Ecto neural progenitor cell (in vitro differentiated cells): ENCODE data around the gene FOXR1.
A peak's percentile ranks its signal among the peaks of the same experiment; 100 is the strongest.
"Not testable (repeated sequence)": the region's sequence is repeated elsewhere in the genome, so short reads cannot be mapped to it uniquely, and the experiment has no call there.

ENCODE experiments used
- DNase-seq: peaks from one replicate; pipeline ENCODE4 v3.0.0-alpha.2; 2018; ENCODE audit warnings: low spot score

FOXR1 gene

DNA sequence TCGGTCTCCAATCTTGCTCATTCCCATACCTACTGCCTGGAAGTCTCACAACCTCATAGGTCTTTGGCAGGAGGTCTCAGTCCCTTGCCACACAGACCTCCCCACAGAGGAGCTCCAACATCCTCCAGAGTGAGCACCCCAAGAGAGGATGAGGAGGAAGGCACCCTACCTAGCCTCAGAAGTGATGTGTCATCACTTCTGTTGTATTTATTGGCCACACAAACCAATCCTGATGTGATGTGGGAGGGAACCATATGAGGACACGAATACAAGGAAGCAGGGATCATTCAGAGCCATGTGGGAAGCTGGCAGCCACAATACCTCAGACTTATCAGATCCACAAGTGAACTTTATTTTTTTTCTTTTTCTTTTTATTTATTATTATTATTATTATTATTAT, 24.5 kb upstream of the FOXR1 start:
- no peak for DNase-seq

DNA sequence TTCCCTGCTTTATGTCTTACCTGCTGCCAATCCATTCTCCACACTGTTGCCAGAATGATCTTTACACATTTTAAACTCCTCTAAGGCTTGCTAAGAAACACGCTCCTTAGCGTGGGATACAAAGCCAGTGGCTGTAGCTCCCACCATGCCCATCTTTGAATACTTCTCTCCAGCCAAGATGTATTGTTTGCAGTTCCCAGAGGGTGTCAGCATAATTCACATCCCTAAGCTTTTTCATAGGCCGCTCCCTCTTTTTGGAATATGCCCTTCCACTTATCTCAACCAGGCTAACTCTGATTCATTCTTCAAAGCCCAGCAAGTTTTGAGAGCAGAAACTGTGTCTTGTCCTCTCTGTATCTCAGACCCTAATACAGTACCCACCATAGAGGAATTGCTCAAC, 23.6 kb upstream of the FOXR1 start:
- no peak for DNase-seq

DNA sequence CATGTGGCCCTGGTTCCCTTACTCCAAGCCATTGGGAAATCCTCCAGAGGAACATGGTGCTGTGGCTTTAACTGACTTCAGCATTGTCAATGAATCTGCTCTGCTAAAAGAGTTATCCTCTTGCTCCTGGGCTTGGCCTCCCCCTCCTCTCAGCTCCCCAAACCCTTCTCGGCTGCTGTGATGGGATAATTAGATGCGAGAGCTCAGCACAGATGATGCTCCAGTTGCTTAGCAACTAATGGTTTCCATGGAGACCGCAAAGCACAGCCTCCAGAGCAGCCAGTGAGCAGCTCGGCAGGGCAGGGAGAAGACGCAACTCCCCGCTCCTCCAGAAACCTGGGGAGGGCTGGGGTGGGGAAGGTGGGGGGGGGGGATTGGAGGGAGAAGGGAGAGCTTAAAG, 18.3 kb upstream of the FOXR1 start:
- peak; percentile 83 for DNase-seq

DNA sequence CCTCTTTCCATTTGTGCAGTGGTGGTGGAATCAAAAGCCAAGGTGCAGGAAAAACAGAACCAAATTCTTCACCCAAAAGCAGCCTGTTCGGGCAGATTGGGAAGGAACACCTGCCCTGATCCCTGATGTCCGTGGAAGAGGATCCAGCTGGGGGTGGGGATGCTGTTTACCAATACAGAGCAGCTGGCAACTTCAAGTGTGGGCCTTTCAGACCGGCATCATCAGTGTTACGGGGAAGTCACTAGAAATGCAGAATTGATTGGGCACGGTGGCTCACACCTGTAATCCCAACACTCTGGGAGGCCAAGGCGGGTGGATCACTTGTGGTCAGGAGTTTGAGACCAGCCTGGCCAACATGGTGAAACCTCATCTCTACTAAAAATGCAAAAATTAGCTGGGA, 17.6 kb upstream of the FOXR1 start:
- not testable (repeated sequence) for DNase-seq

DNA sequence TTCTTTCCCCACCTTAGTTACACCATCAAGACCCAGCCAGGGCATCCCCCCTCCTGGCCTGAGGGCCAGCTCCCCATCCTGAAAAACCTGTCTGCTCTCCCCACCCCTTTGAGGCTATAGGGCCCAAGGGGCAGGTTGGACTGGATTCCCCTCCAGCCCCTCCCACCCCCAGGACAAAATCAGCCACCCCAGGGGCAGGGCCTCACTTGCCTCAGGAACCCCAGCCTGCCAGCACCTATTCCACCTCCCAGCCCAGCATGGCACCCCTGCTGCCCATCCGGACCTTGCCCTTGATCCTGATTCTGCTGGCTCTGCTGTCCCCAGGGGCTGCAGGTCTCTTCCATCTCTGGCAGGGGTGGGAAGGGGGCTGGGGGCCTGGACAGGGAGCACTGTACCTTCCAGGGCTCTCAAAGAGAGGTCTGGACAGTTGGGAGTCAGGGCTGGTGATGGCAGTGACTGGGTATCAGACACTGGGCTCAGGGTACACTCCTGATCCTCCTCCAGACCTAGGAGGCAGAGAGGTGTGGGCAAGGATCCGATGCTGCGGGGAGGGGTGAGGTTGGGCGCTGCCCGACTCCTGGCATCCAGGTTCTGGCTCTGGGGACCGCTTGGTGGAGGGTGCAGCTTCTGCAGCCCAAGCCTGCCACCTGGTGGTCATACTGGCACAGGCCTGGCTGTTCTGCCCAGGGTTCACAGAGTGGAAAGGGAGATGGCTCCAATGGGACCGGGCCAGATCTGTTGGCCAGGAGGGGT, 15.3 kb upstream of the FOXR1 start, which contains the start of gene UPK2:
TSS of gene UPK2 (plus strand) at position 205 of the 753 bp plus-strand sequence. CDS start at position 258, 53 bp downstream.
- peak; percentile 91 for DNase-seq

DNA sequence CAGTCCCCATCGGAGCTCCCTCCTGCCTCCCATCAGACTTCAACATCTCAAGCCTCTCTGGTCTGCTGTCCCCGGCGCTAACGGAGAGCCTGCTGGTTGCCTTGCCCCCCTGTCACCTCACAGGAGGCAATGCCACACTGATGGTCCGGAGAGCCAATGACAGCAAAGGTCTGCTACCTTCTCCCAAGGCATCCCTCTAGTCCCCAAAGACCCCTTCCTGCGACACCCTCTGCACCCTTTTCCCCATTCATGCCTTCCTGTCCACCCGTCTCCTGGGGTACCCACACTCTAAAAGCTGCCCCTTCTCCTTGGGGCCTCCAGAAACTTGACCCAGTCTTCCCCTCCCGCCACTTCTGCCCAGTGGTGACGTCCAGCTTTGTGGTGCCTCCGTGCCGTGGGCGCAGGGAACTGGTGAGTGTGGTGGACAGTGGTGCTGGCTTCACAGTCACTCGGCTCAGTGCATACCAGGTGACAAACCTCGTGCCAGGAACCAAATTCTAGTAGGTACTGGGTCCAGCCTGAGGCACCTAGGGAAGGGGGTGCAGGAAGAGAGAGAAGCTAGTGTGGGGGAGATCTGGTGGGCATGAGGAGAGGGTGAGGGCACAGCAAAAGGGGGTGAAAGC, 14.6 kb upstream of the FOXR1 start:
- DNase-seq, result no peak

DNA sequence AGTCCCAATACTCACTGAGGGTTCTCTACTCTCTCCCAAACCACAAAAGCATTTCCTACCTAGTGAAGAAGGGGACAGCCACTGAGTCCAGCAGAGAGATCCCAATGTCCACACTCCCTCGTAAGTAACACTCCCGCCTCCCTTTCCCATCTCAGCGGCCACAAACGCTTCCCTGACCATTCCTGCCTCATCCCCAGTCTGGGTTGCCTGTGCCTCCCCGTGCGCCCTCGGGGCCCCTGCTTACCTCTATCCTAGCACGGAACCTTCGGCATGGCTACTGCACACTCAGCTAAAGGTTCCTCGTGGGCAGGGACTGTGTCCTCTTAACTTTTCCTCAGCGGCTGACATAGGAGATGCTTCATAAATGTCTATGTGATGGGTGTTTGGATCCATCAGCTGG, 14.0 kb upstream of the FOXR1 start:
- no peak for DNase-seq

DNA sequence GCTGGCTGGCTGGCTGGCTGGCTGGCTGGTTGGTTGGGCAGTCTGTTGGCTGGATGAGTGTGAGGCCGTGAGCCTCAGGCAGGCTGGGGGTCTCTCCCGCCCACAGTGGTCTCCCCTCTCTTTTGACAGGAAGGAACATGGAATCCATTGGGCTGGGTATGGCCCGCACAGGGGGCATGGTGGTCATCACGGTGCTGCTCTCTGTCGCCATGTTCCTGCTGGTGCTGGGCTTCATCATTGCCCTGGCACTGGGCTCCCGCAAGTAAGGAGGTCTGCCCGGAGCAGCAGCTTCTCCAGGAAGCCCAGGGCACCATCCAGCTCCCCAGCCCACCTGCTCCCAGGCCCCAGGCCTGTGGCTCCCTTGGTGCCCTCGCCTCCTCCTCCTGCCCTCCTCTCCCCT, 13.6 kb upstream of the FOXR1 start:
- DNase-seq, result no peak

DNA sequence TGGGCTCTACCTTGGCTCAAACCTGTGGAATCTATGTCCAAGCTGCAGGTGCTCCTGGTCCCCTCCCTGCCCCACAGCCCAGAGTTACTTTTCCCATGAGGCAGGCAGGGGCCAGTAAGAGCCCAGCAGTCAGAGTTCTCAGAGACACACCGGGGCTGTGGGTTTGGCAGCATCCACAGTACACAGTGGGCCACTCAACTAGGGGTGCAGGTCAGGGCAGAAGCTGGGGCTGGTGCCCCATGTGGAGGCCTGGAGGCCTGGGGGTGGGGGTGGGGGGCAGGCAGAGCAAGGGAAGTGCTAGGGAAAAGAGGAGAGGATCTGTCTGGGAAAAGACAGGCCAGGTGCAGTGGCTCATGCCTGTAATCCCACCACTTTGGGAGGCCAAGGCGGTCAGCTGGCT, 13.0 kb upstream of the FOXR1 start:
- DNase-seq, result no peak

DNA sequence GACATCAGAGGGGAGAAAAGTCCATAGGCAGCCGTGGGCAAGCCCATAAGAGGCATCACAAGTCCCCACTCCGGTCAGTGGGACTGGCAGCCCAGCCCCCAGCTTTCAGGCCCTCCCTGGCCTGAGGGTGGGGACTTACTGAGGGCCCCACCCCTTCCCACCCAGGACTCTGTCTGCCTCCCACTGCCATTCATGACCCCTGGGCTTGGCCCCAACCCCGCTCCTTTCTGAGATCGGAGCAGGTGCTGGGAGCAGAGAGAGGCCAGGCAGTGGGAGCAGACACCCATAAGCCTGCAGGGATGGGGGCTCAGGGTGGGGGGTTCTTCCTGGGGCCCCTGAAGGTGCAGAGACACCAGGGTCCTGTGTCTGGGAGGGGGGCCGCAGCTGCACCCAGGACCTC, 10.4 kb upstream of the FOXR1 start:
- no peak for DNase-seq

DNA sequence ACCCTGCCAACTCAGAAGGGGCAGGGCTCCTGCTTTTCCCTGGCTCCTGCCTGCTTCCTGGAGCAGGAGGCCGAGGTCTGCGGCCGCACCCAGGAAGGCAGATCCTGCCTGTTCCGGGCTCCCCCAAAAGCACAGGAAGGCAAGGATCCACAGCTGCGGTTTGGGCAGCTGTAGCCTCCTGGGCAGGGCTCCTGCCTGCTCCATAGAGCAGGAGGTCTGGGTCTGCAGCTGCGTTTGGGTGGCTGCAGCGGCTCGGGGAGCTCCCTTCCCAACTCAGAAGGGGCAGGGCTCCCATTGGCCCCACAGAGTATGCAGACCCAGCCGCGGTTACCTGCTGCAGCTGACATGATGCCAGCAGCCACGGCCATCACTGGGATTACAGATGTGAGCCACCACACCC, 10.0 kb upstream of the FOXR1 start:
- no peak for DNase-seq

DNA sequence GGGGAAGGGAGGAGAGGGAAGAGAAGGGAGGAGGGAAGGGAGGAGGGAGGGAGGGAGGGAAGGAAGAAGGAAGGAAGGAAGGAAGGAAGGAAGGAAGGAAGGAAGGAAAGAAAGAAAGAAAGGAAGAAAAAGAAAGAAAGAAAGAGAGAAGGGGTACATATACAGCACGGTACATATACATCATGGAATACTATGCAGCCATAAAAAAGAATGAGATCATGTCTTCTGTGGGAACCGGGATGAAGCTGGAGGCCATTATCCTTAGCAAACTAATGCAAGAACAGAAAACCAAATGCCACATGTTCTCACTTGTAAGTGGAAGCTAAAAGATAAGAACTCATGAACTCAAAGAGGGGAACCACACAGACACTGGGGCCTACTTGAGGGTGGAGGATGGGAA, 2.1 kb upstream of the FOXR1 start:
- DNase-seq, result not testable (repeated sequence)

DNA sequence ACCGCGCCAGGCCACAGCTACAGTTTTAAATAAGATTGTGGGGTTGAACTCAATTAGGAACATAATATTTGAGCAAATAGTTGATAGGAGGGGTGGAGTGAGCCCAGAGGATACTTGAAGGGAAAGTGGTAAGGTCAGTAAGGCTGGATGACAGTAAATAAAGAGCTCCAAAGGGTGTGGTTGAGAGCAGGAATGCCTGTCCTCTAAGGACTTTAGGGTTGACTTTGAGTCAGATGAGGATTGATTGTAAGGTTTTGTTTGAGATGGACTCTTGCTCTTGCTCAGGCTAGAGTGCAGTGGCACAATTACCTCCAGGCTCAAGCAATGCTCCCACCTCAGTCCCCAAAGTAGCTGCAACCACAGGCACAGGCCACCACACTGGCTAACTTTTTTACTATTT, 2.4 kb downstream of the FOXR1 start:
- DNase-seq, result no peak

DNA sequence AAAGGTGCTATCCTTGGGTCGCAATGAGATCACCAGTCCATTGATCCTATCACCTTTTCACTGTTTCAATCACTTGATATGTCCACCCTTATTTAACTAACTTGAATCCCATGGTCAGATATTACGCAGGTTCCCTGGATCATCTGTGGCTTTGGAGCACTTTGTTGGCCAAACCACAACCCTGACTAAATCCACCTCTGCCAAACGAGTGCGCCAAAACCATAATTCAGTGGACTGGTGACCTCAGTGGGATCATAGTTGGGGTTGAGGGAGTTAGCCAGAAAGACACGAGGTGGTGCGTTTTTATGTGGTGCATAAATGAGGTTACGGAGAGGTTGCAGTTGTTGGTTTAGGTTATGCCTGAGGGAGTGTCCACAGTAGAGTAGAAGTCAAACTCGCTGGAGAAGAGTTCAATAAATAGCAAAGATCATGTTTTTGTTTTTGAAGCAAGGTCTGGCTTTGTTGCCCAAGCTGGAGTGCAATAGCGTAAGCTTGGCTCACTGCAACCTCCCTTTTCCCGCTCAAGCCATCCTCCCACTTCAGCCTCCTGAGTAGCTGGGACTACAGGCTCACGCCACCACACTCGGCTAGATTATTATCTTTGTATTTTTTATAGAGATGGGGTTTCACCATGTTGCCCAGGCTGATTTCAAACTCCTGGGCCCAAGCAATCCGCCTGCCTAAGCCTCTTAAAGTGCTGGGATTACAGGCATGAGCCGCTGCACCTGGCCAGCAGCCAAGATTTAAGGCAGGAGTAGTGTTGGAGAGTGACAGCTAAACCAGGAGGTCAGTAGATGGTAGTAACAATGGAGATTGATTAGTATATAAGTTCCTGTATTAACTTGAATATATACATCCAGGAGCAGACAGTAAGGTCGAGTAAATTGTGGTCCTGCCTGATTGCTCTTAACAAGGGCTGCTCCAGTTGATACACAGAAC, 4.5 kb downstream of the FOXR1 start:
- DNase-seq, result no peak

DNA sequence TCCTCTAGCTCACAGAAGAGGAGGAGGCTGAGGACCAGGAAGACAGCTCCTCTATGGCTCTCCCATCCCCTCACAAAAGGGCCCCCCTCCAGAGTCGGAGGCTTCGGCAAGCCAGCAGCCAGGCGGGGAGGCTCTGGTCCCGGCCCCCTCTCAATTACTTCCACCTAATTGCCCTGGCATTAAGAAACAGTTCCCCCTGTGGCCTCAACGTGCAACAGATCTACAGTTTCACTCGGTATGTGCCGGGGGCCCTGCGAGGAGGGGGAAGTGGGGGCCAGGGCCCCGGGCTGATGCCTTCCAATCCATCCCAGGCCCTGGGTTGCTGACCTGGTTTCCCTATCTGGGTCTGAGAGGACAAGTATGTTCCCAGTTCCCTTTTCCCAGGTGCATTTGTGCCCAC, 7.9 kb downstream of the FOXR1 start:
- DNase-seq, result peak; percentile 52

DNA sequence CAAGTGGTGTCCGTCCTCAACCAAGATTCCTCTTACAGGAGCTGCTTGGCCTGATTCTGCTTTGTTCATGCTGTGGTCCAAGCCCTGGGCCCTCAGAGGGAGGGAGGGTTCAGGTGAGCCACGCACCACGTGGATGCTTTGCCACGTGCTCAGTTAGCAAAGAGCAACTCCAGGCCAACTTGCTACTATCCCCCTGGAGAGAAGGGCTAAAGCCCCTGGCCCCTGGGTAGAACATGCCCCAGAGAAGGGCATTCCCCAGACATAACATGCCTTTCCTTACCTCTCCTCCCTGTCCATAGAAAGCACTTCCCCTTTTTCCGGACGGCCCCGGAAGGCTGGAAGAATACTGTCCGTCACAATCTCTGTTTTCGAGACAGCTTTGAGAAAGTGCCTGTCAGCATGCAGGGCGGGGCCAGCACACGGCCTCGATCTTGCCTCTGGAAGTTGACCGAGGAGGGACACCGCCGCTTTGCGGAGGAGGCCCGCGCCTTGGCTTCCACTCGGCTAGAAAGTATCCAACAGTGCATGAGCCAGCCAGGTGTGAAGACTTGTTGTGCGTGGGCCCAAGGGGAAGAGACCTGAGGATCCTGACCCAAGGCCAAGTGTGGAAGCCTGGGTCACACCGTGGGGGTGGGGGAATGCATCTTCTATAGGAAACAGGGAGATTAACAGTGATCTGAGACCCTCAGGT, 8.8 kb downstream of the FOXR1 start:
- no peak for DNase-seq

DNA sequence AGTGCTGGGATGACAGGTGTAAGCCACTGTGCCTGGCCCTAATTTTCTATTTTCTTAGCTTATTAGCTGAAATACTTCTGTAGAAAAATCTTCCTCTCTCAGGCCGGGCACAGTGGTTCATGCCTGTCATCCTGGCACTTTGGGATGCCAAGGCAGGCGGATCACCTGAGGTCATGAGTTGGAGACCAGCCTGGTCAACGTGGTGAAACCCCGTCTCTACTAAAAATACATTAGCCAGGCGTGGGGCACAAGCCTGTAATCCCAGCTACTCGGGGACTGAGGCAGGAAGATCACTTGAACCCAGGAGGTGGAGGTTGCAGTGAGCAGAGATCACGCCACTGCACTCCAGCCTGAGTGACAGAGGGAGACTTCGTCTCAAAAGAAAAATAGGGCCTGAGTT, 12.8 kb downstream of the FOXR1 start:
- not testable (repeated sequence) for DNase-seq

DNA sequence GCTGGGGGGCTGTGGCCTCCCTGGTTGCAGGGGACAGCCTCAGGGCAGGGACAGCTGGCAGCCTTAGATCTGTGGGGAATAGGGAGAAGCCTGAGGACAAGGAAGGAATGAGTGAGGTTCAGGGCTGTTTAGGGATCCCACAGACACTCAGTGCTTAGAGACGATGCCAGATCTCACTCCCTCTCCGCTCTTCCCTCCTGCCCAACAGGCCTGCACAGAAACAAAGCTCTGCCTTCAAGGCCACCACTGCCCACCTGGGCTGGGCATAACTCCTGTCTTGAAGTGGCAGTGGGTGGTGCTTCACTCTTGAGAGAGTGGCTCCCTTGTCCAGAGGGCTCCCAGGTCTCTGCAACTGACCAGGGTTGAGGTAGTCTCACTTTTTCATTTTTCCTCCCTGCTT, 13.3 kb downstream of the FOXR1 start:
- DNase-seq, result no peak

DNA sequence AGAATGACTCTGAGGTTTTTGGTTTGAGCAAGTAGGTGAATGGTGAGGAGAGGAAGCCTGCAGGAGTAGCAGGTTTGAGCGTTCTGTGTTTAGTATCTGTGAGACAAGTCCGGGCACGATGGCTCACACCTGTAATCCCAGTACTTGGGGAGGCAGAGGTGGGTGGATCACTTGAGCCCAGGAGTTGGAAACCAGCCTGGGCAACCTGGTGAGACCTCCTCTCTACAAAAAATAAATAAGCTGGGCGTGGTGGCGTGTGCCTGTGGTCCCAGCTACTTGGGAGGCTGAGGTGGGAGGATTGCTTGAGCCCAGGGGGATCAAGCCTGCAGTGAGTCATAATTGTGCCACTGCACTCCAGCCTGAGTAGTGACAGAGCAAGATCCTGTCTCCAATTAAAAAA, 16.7 kb downstream of the FOXR1 start:
- DNase-seq, result no peak

DNA sequence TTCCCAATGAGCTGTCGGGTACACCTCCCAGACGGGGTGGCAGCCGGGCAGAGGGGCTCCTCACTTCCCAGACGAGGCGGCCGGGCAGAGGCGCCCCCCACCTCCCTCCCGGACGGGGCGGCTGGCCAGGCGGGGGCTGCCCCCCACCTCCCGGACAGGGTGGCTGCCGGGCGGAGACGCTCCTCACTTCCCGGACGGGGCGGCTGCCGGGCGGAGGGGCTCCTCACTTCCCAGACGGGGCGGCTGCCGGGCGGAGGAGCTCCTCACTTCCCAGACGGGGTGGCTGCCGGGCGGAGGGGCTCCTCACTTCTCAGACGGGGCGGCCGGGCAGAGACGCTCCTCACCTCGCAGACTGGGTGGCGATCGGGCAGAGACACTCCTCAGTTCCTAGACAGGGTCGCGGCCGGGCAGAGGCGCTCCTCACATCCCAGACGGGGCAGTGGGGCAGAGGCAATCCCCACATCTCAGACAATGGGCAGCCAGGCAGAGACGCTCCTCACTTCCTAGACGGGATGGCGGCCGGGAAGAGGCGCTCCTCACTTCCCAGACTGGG, 20.0 kb downstream of the FOXR1 start:
- DNase-seq, result not testable (repeated sequence)

DNA sequence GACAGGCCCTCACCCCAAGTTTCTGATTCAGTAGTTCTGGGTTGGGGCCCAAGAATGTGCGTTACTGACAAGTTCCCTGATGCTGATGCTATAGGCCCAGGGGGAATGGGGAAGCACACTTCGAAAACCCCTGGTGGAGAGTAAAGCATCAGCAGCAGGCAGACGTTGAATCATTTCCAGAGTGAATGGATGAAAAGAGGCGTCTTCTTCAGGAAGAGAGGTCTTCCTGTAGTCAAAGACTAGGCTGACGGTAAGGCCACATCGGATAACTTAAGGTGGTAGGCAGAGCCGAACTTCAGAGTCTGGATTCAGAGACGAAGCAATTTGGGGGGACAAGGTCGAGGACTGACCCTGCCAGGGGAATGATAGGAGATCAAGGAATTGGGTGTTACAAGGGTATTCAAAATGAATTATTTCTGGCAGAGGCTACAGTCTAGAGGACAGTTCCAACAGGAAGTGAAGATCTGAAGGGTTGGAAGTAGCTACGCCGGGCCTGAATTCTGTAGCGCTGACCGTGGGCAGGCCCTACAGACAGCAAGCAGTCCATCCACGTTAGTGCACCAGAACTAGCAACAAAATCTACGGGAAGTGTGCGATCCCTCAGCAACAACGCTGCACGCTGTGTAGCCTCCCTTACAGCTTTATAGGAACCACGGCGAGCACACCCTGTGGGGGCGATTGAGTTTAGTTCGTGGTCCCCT, 25.5 kb downstream of the FOXR1 start:
- DNase-seq, result no peak
